PC-3 (cell line): ENCODE data around the gene SIVA1. TPM values are rescaled to one million over a fixed set of nuclear protein-coding genes. Genes with fewer than 3 reads are reported as not detected.
A peak's percentile ranks its signal among the peaks of the same experiment; 100 is the strongest.

Source experiments
- ATAC-seq: fragments of 200-7000 bp; cut with Tn5 transposase; 2 replicates; pipeline ENCODE4 v1.9.1; 2020; ENCODE audit warnings: mild to moderate bottlenecking, moderate library complexity
- BruUV-seq: library from RNA; stranded (reverse); fragments of 400-500 nt; replicated peaks from 2 replicates; lab custom pipeline; 2021; lab: Mats Ljungman, UMichigan
- CTCF ChIA-PET: fragments of 300-600 bp; sonication (Branson Sonifier 250); formaldehyde crosslinking; loops from one replicate; lab custom pipeline; 2022; ENCODE audit warnings: antibody characterized with exemption; lab: Charles Lee
- POLR2A ChIA-PET: fragments of 300-600 bp; sonication (Branson Sonifier 250); formaldehyde crosslinking; loops from one replicate; lab custom pipeline; 2022; ENCODE audit warnings: antibody characterized with exemption; ENCODE audit not compliant: unreplicated experiment; lab: Charles Lee
- DNase-seq: peaks from one replicate; pipeline ENCODE4 v3.0.0-alpha.2; 2015
- H2AFZ ChIP-seq: fragments of 300-600 bp; sonication (generic); 2 replicates; pipeline ENCODE4 v1.6.0; 2016; ENCODE audit warnings: antibody characterized with exemption, low read length
- H3F3A ChIP-seq: fragments of 300-600 bp; sonication (generic); one replicate; pipeline ENCODE4 v1.6.0; 2017; ENCODE audit warnings: antibody characterized with exemption, low read length, control low read depth, mild to moderate bottlenecking; ENCODE audit not compliant: unreplicated experiment
- H3K27ac ChIP-seq: fragments of 300-600 bp; sonication (generic); 2 replicates; pipeline ENCODE4 v1.5.1; 2016; ENCODE audit warnings: mild to moderate bottlenecking, low read length
- H3K27me3 ChIP-seq: fragments of 300-600 bp; sonication (generic); 2 replicates; pipeline ENCODE4 v1.6.1; 2016; ENCODE audit warnings: low read length, mixed read lengths
- H3K36me3 ChIP-seq: fragments of 300-600 bp; sonication (generic); 2 replicates; pipeline ENCODE4 v1.6.1; 2016; ENCODE audit warnings: low read depth, mixed run types, low read length, mixed read lengths
- H3K4me1 ChIP-seq: fragments of 300-600 bp; sonication (generic); 2 replicates; pipeline ENCODE4 v1.5.1; 2016; ENCODE audit warnings: low read length; ENCODE audit not compliant: insufficient read depth
- H3K4me2 ChIP-seq: fragments of 300-600 bp; sonication (generic); 2 replicates; pipeline ENCODE4 v1.6.0; 2016; ENCODE audit warnings: low read length
- H3K4me3 ChIP-seq: fragments of 300-600 bp; sonication (generic); 2 replicates; pipeline ENCODE4 v1.5.1; 2016; ENCODE audit warnings: mild to moderate bottlenecking, low read length, mixed read lengths
- H3K79me2 ChIP-seq: fragments of 300-600 bp; sonication (generic); 2 replicates; pipeline ENCODE4 v1.6.1; 2017; ENCODE audit warnings: low read length, mixed read lengths
- H3K9ac ChIP-seq: fragments of 300-600 bp; sonication (generic); 2 replicates; pipeline ENCODE4 v1.6.0; 2016; ENCODE audit warnings: mild to moderate bottlenecking, low read length
- H3K9me2 ChIP-seq: fragments of 300-600 bp; sonication (generic); replicated peaks from 2 replicates; pipeline ENCODE4 v1.6.1; 2016; ENCODE audit warnings: mixed run types, low read length, mixed read lengths
- H3K9me3 ChIP-seq: fragments of 300-600 bp; sonication (generic); 2 replicates; pipeline ENCODE4 v1.6.1; 2016; ENCODE audit warnings: low read length, mixed read lengths
- H4K20me1 ChIP-seq: fragments of 300-600 bp; sonication (generic); 2 replicates; pipeline ENCODE4 v1.6.1; 2016; ENCODE audit warnings: low read length, mixed read lengths
- EZH2 ChIP-seq: fragments of 300-600 bp; sonication (generic); IDR thresholded peaks from one replicate; pipeline ENCODE4 v1.6.1; 2017; ENCODE audit warnings: antibody characterized with exemption, mild to moderate bottlenecking, low read length; ENCODE audit not compliant: unreplicated experiment
- EZH2phosphoT487 ChIP-seq: fragments of 300-600 bp; sonication (generic); IDR thresholded peaks from 2 replicates; pipeline ENCODE4 v1.6.1; 2018; ENCODE audit warnings: mild to moderate bottlenecking, antibody characterized with exemption, low read length, borderline replicate concordance
- intact Hi-C: fragments of 100-400 bp; cut with micrococcal nuclease; formaldehyde crosslinking; loops from 2 replicates; pipeline ENCODE4 v1.9.0; 2023
- total RNA-seq: library from RNA; depleted of rRNA; stranded (reverse); fragments of >200 nt; gene quantifications from 2 replicates; pipeline ENCODE4 v1.2.3, GENCODE V29; 2014
- TF ChIP-seq, protein P1 (sequence below): fragments of 300-600 bp; sonication (generic); conservative IDR thresholded peaks from 2 replicates; pipeline ENCODE4 v1.5.1; 2017; ENCODE audit warnings: antibody characterized with exemption, low read depth, mild to moderate bottlenecking, low read length

The SIVA1 gene
- total RNA-seq, 1 experiment from 2014 or later, result 375 TPM

DNA sequence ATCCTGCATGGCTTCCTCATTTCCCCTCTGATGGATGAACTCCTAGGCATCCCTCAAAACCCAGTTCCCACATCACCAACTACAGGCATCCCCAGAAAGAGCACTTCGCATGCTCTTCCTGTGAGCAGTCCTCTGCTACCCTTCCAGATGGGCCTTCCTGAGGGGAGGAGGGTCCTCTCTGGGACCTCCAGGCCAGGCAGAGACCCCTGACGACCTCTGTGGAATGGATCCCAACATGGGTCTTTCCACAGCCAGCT lies 40.7 kb downstream of the SIVA1 start:
- Histone ChIP-seq H3K9me2 (no peaks in the 10 kb centered on the region), H3K9me3 (no peaks in the 10 kb centered on the region), H2AFZ (no peak overlapping the region), H3K27me3 (no peaks in the 10 kb centered on the region), H3K79me2 (peaks cover 58% of the 10 kb centered on the region), H3K9ac (no peak overlapping the region), H3K4me1 (peaks cover 17% of the 10 kb centered on the region), H3K27ac (no peak overlapping the region), H3F3A (no peaks in the 10 kb centered on the region), H3K36me3 (peaks cover 4% of the 10 kb centered on the region; the same call in 1 of the 2 replicates), H3K4me2 (peak overlapping the region; percentile 95), H4K20me1 (peaks cover 27% of the 10 kb centered on the region), H3K4me3 (peak overlapping the region; percentile 77; the same call in 1 of the 2 replicates)
- DNase-seq (no peak), ATAC-seq (no peak)
- CTCF ChIA-PET, result no interaction called here
- TF ChIP-seq, protein P1, sequence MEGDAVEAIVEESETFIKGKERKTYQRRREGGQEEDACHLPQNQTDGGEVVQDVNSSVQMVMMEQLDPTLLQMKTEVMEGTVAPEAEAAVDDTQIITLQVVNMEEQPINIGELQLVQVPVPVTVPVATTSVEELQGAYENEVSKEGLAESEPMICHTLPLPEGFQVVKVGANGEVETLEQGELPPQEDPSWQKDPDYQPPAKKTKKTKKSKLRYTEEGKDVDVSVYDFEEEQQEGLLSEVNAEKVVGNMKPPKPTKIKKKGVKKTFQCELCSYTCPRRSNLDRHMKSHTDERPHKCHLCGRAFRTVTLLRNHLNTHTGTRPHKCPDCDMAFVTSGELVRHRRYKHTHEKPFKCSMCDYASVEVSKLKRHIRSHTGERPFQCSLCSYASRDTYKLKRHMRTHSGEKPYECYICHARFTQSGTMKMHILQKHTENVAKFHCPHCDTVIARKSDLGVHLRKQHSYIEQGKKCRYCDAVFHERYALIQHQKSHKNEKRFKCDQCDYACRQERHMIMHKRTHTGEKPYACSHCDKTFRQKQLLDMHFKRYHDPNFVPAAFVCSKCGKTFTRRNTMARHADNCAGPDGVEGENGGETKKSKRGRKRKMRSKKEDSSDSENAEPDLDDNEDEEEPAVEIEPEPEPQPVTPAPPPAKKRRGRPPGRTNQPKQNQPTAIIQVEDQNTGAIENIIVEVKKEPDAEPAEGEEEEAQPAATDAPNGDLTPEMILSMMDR, result no peak
- no peak for TF ChIP-seq EZH2phosphoT487
- no TSS peak for BruUV-seq
- intact Hi-C loops, result no loop called here
- POLR2A ChIA-PET, result no interaction called here

DNA sequence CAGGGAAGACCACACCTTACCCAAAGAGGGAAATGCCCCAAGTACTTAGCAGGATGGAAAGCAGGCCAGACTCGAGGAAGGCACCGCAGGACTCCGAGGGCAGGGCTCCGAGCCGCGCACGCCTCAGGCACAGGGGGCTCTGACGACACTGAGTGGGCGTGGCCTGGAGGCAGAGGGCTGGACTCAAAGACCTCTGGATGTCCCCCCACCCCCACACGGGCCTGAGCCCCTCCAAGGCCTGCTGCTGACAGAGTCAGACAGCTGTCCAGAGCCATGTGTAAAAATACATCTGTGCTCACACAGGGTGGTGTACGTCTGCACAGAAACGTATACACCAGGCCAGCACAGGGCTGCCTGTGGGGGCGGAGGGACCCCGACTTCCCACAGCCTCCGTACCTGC lies 41.2 kb downstream of the SIVA1 start:
- BruUV-seq, result TSS peak; percentile 56
- peak overlapping the region; percentile 78 for H3K9ac ChIP-seq
- H4K20me1 ChIP-seq, result peaks cover 27% of the 10 kb centered on the region
- H3K79me2 ChIP-seq, result peaks cover 56% of the 10 kb centered on the region
- H3K27me3 ChIP-seq, result no peaks in the 10 kb centered on the region
- TF ChIP-seq EZH2, result no peak
- TF ChIP-seq, protein P1, result no peak
- no peak for TF ChIP-seq EZH2phosphoT487
- no peaks in the 10 kb centered on the region for H3K9me3 ChIP-seq
- H3K4me2 ChIP-seq, result peak overlapping the region; percentile 95
- H3F3A ChIP-seq, result no peaks in the 10 kb centered on the region
- H3K4me1 ChIP-seq, result peaks cover 17% of the 10 kb centered on the region
- ATAC-seq (peak; percentile 9), DNase-seq (peak; percentile 39)
- intact Hi-C loops, result no loop called here
- H3K27ac ChIP-seq, result no peak overlapping the region
- ChIA-PET CTCF (interaction anchor here (0.6 kb wide), 1 partner anchor 40 kb away, joined by 3 read pairs; no protein-coding TSS in a partner anchor), POLR2A (no interaction called here)
- no peaks in the 10 kb centered on the region for H3K9me2 ChIP-seq
- H2AFZ ChIP-seq, result no peak overlapping the region
- peaks cover 4% of the 10 kb centered on the region; the same call in 1 of the 2 replicates for H3K36me3 ChIP-seq
- peak overlapping the region; percentile 77 for H3K4me3 ChIP-seq

DNA sequence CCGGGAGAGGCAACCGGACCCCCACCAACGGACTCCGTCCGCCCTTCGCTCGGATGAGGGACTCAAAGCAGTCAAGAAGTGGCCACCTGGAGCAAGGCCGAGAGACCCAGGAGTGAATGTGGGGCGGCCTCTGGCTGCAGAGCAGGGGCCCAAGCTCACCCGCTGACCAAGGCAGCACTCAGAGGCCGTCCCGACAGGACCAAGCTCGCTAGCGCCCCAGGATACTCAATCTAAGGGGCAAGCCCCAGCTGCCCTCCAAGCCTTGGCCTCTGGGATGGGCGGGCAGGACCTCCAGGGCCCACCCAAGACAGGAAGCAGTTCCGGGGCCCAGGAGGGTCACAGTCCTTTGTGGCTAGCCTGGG lies 41.7 kb downstream of the SIVA1 start:
- 0 out of 2 replicates have a peak overlapping the region, but pooled peaks have one; percentile 46 for H2AFZ ChIP-seq
- no TSS peak for BruUV-seq
- H3K9me3 ChIP-seq, result no peaks in the 10 kb centered on the region
- H3K4me3 ChIP-seq, result peak overlapping the region; percentile 77
- intact Hi-C loops, result no loop called here
- peak overlapping the region; percentile 78 for H3K9ac ChIP-seq
- no peak overlapping the region for H3K27ac ChIP-seq
- peaks cover 17% of the 10 kb centered on the region for H3K4me1 ChIP-seq
- TF ChIP-seq EZH2phosphoT487 (no peak), EZH2 (no peak)
- TF ChIP-seq, protein P1, result no peak; the same call in 1 of the 2 replicates
- H3K36me3 ChIP-seq, result peaks cover 4% of the 10 kb centered on the region; the same call in 1 of the 2 replicates
- no peaks in the 10 kb centered on the region for H3K27me3 ChIP-seq
- peak; percentile 26 for DNase-seq
- H3K9me2 ChIP-seq, result no peaks in the 10 kb centered on the region
- H4K20me1 ChIP-seq, result peaks cover 27% of the 10 kb centered on the region
- peaks cover 51% of the 10 kb centered on the region for H3K79me2 ChIP-seq
- peak overlapping the region; percentile 95 for H3K4me2 ChIP-seq
- no peaks in the 10 kb centered on the region for H3F3A ChIP-seq
- ChIA-PET CTCF (interaction anchor here (0.6 kb wide), 1 partner anchor 41 kb away, joined by 3 read pairs; no protein-coding TSS in a partner anchor), POLR2A (no interaction called here)
- peak; percentile 37 for ATAC-seq
